AG04450 (cell line): ENCODE measurements around the gene BABAM2. TPM values are rescaled to one million over a fixed set of nuclear protein-coding genes. Genes with fewer than 3 reads are reported as not detected.

Experiments
- CTCF ChIA-PET: fragments of 300-600, 350-600 bp; formaldehyde crosslinking; extraction: SDS; loops from one replicate; lab custom pipeline; 2022; ENCODE audit warnings: antibody characterized with exemption, inconsistent platforms; lab: Charles Lee
- POLR2A ChIA-PET: fragments of 350-600 bp; formaldehyde crosslinking; extraction: SDS; loops from one replicate; lab custom pipeline; 2021; ENCODE audit warnings: antibody characterized with exemption, inconsistent platforms; lab: Yijun Ruan, JAX
- DNase-seq: peaks from one replicate; pipeline ENCODE4 v3.0.0-alpha.2; 2011; ENCODE audit warnings: low read depth, low spot score
- H3K27ac ChIP-seq: one replicate; pipeline ENCODE4 v1.5.1; 2012; ENCODE audit warnings: low read depth, low read length, control low read depth
- H3K27me3 ChIP-seq: one replicate; pipeline ENCODE4 v1.6.0; 2012; ENCODE audit warnings: low read length; ENCODE audit not compliant: control insufficient read depth, insufficient read depth
- H3K4me3 ChIP-seq: 2 replicates; pipeline ENCODE4 v1.5.1; 2011; ENCODE audit warnings: mild to moderate bottlenecking, low read depth, low read length, control low read depth
- H3K9me3 ChIP-seq: 2 replicates; pipeline ENCODE4 v1.5.1; 2012; ENCODE audit warnings: low read length; ENCODE audit not compliant: control insufficient read depth, insufficient read depth
- CTCF ChIP-seq: IDR thresholded peaks from 2 replicates; pipeline ENCODE4 v1.5.1; 2011; ENCODE audit warnings: low read depth, low read length, control low read depth, inconsistent platforms
- polyA plus RNA-seq: library from polyadenylated mRNA; depleted of rRNA; stranded (reverse); fragments of >200 nt; gene quantifications from 2 replicates; pipeline ENCODE4 v1.2.3, GENCODE V29; 2011

Gene BABAM2
- polyA plus RNA-seq, 1 experiment, result 44.5 TPM

GRCh38 chr2:28174211-28174610 lies 283.7 kb downstream of the BABAM2 start:
- H3K27ac ChIP-seq, result no peak overlapping the region
- ChIA-PET CTCF (no interaction called here), POLR2A (no interaction called here)
- DNase-seq, result no peak
- no peak for TF ChIP-seq CTCF
- no peaks in the 10 kb centered on the region for H3K9me3 ChIP-seq
- no peaks in the 10 kb centered on the region for H3K27me3 ChIP-seq
- no peak overlapping the region for H3K4me3 ChIP-seq

- no peaks in the 10 kb centered on the region for H3K27me3 ChIP-seq
- POLR2A ChIA-PET, result interaction anchor here (0.6 kb wide), 1 partner anchor 10 kb away, joined by 4 read pairs; no protein-coding TSS in a partner anchor
- CTCF ChIA-PET, result no interaction called here
- no peak for TF ChIP-seq CTCF
- H3K9me3 ChIP-seq, result no peaks in the 10 kb centered on the region
- no peak overlapping the region for H3K4me3 ChIP-seq
- DNase-seq, result no peak
- no peak overlapping the region for H3K27ac ChIP-seq
Measured at GRCh38 chr2:28175028-28175427, 284.5 kb downstream of the BABAM2 start.

GRCh38 chr2:28178946-28179345 lies 288.4 kb downstream of the BABAM2 start:
- Histone ChIP-seq H3K4me3 (no peak overlapping the region), H3K27me3 (no peaks in the 10 kb centered on the region), H3K27ac (no peak overlapping the region), H3K9me3 (no peaks in the 10 kb centered on the region)
- ChIA-PET POLR2A (no interaction called here), CTCF (no interaction called here)
- TF ChIP-seq CTCF, result no peak
- DNase-seq, result no peak

- H3K4me3 ChIP-seq, result no peak overlapping the region
- ChIA-PET CTCF (no interaction called here), POLR2A (no interaction called here)
- no peak overlapping the region for H3K27ac ChIP-seq
- DNase-seq, result no peak
- no peak for TF ChIP-seq CTCF
- H3K27me3 ChIP-seq, result no peaks in the 10 kb centered on the region
- H3K9me3 ChIP-seq, result no peaks in the 10 kb centered on the region
Measured at GRCh38 chr2:28181801-28182200, 291.3 kb downstream of the BABAM2 start.

GRCh38 chr2:28182348-28182747 lies 291.8 kb downstream of the BABAM2 start:
- CTCF ChIA-PET, result no interaction called here

More at GRCh38 chr2:28182348-28182747, 291.8 kb downstream of the BABAM2 start:
- no peaks in the 10 kb centered on the region for H3K27me3 ChIP-seq
- no peaks in the 10 kb centered on the region for H3K9me3 ChIP-seq
- DNase-seq, result no peak
- H3K27ac ChIP-seq, result no peak overlapping the region
- no peak for TF ChIP-seq CTCF
- POLR2A ChIA-PET, result no interaction called here
- H3K4me3 ChIP-seq, result no peak overlapping the region
